SK-N-SH (cell line): ENCODE results near the gene CCDC188. TPM values are rescaled to one million over a fixed set of nuclear protein-coding genes. Genes with fewer than 3 reads are reported as not detected.

Experiments used
- CTCF ChIA-PET: fragments of 300-600, 350-600 bp; formaldehyde crosslinking; extraction: SDS; loops from one replicate; lab custom pipeline; 2021; lab: Yijun Ruan, JAX
- POLR2A ChIA-PET: fragments of 350-600 bp; sonication (Branson Sonifier 250); formaldehyde crosslinking; extraction: SDS; loops from one replicate; lab custom pipeline; 2020; ENCODE audit warnings: antibody characterized with exemption, inconsistent platforms; lab: Yijun Ruan, JAX
- DNase-seq: peaks from one replicate; pipeline ENCODE4 v3.0.0; 2012
- H2AFZ ChIP-seq: fragments of 200-600 bp; sonication (generic); 2 replicates; pipeline ENCODE4 v1.8.1; 2016; ENCODE audit warnings: antibody characterized with exemption, mild to moderate bottlenecking, low read depth
- H3F3A ChIP-seq: fragments of 200-600 bp; sonication (generic); replicated peaks from 2 replicates; pipeline ENCODE3; 2016; ENCODE audit warnings: antibody characterized with exemption, mild to moderate bottlenecking; ENCODE audit not compliant: insufficient read depth
- H3K27ac ChIP-seq, 2 experiments: fragments of 200-500 bp in 1 of 2; fragments of 200-600 bp in 1 of 2; sonication (Bioruptor generic) in 1 of 2; sonication (generic), shearing (Covaris generic) in 1 of 2; 2 replicates each; pipeline versions ENCODE4 v1.5.1 to v1.6.1; 2014 to 2016; ENCODE audit warnings: low read depth in 2 of 2, inconsistent platforms in 1 of 2, low read length in 1 of 2, mild to moderate bottlenecking in 1 of 2, mixed read lengths in 1 of 2
- H3K27me3 ChIP-seq: fragments of 200-600 bp; sonication (generic), shearing (Covaris generic); 2 replicates; pipeline ENCODE4 v1.6.1; 2016; ENCODE audit warnings: mixed run types; ENCODE audit not compliant: insufficient read depth
- H3K36me3 ChIP-seq, 2 experiments: fragments of 200-500 bp in 1 of 2; fragments of 200-600 bp in 1 of 2; sonication (Bioruptor generic) in 1 of 2; sonication (generic) in 1 of 2; replicated peaks in 1 of 2; 2 replicates each; pipeline versions ENCODE3 to v1.5.1; 2014 to 2016; ENCODE audit warnings: low read length in 1 of 2, mild to moderate bottlenecking in 1 of 2; ENCODE audit not compliant: insufficient read depth in 2 of 2, control insufficient read depth in 1 of 2
- H3K4me1 ChIP-seq, 2 experiments: fragments of 200-500 bp in 1 of 2; fragments of 200-600 bp in 1 of 2; sonication (Bioruptor generic) in 1 of 2; sonication (generic), shearing (Covaris generic) in 1 of 2; 2 replicates each; pipeline versions ENCODE4 v1.5.1 to v1.6.1; 2014 to 2016; ENCODE audit warnings: low read depth in 1 of 2, low read length in 1 of 2, mixed run types in 1 of 2; ENCODE audit not compliant: insufficient read depth in 2 of 2, control insufficient read depth in 1 of 2
- H3K4me2 ChIP-seq: fragments of 200-600 bp; sonication (generic), shearing (Covaris generic); 2 replicates; pipeline ENCODE4 v1.6.1; 2017; ENCODE audit warnings: mixed run types
- H3K4me3 ChIP-seq, 2 experiments: fragments of 200-500 bp in 1 of 2; fragments of 200-600 bp in 1 of 2; sonication (Bioruptor generic) in 1 of 2; sonication (generic), shearing (Covaris generic) in 1 of 2; 2 replicates each; pipeline versions ENCODE4 v1.5.1 to v1.8.1; 2014 to 2016; ENCODE audit warnings: low read depth in 2 of 2, inconsistent platforms in 1 of 2, low read length in 1 of 2, mild to moderate bottlenecking in 1 of 2, mixed read lengths in 1 of 2, moderate library complexity in 1 of 2
- H3K79me2 ChIP-seq: fragments of 200-600 bp; sonication (generic); 2 replicates; pipeline ENCODE4 v1.8.1; 2017; ENCODE audit warnings: mild to moderate bottlenecking; ENCODE audit not compliant: insufficient read depth
- H3K9ac ChIP-seq: fragments of 200-600 bp; sonication (generic); 2 replicates; pipeline ENCODE4 v1.6.1; 2017; ENCODE audit warnings: mixed run types
- H3K9me2 ChIP-seq: fragments of 200-600 bp; sonication (generic); 2 replicates; pipeline ENCODE4 v1.6.1; 2017; ENCODE audit warnings: mixed run types
- H3K9me3 ChIP-seq: fragments of 200-600 bp; sonication (generic); 2 replicates; pipeline ENCODE4 v1.6.1; 2017; ENCODE audit warnings: mixed run types, mild to moderate bottlenecking, moderate library complexity
- H4K20me1 ChIP-seq: fragments of 200-600 bp; sonication (generic); 2 replicates; pipeline ENCODE4 v1.6.1; 2017; ENCODE audit warnings: mild to moderate bottlenecking, mixed run types; ENCODE audit not compliant: insufficient read depth
- CHD2 ChIP-seq: fragments of 150-350 bp; IDR thresholded peaks from 2 replicates; pipeline ENCODE4 v1.6.1; 2018; ENCODE audit warnings: low read length; ENCODE audit not compliant: partially characterized antibody
- EP300 ChIP-seq, 2 experiments: IDR thresholded peaks; 2 replicates each; pipeline versions ENCODE4 v1.4.0 to v1.6.1; 2012; ENCODE audit warnings: borderline replicate concordance in 1 of 2, low read depth in 1 of 2, low read length in 1 of 2
- EZH2phosphoT487 ChIP-seq: fragments of 200-600 bp; sonication (generic); IDR thresholded peaks from 2 replicates; pipeline ENCODE4 v1.6.1; 2017; ENCODE audit warnings: low read depth, mixed run types, mild to moderate bottlenecking, antibody characterized with exemption, moderate library complexity, borderline replicate concordance
- FOXJ3 ChIP-seq: sonication (generic); formaldehyde crosslinking; IDR thresholded peaks from 2 replicates; pipeline ENCODE4 v1.5.1; 2020; ENCODE audit warnings: mild to moderate bottlenecking, missing genetic modification reagents
- FOXM1 ChIP-seq: IDR thresholded peaks from 2 replicates; pipeline ENCODE4 v1.4.0; 2012; ENCODE audit warnings: low read depth, mild to moderate bottlenecking
- GATA2 ChIP-seq: sonication (generic); formaldehyde crosslinking; IDR thresholded peaks from 2 replicates; pipeline ENCODE4 v1.5.0; 2020; ENCODE audit warnings: mild to moderate bottlenecking, missing genetic modification reagents
- JUND ChIP-seq: IDR thresholded peaks from 2 replicates; pipeline ENCODE4 v1.4.0; 2012
- MEF2A ChIP-seq: IDR thresholded peaks from 2 replicates; pipeline ENCODE4 v1.4.0; 2012; ENCODE audit warnings: low read depth, borderline replicate concordance
- MXI1 ChIP-seq: IDR thresholded peaks from 2 replicates; pipeline ENCODE4 v1.6.1; 2012; ENCODE audit warnings: mild to moderate bottlenecking, low read depth, low read length, improper control_type of control experiment
- NRF1 ChIP-seq: IDR thresholded peaks from 2 replicates; pipeline ENCODE4 v1.6.1; 2012; ENCODE audit warnings: low read depth, mild to moderate bottlenecking, low read length
- RCOR1 ChIP-seq: fragments of 150-350 bp; IDR thresholded peaks from 2 replicates; pipeline ENCODE4 v1.6.1; 2017; ENCODE audit warnings: antibody characterized with exemption, low read length
- RFX5 ChIP-seq: IDR thresholded peaks from 2 replicates; pipeline ENCODE4 v1.6.1; 2012; ENCODE audit warnings: mild to moderate bottlenecking, improper control_type of control experiment, low read length
- SMC3 ChIP-seq: IDR thresholded peaks from 2 replicates; pipeline ENCODE4 v1.6.1; 2012; ENCODE audit warnings: low read depth, low read length, improper control_type of control experiment
- TCF12 ChIP-seq: IDR thresholded peaks from 2 replicates; pipeline ENCODE4 v1.4.0; 2012
- TEAD4 ChIP-seq: IDR thresholded peaks from 2 replicates; pipeline ENCODE4 v1.4.0; 2012; ENCODE audit warnings: mild to moderate bottlenecking, borderline replicate concordance; ENCODE audit not compliant: insufficient read depth
- USF1 ChIP-seq: IDR thresholded peaks from 2 replicates; pipeline ENCODE4 v1.4.0; 2012; ENCODE audit warnings: low read depth, borderline replicate concordance
- USF2 ChIP-seq: fragments of 150-350 bp; IDR thresholded peaks from 2 replicates; pipeline ENCODE4 v1.6.1; 2017; ENCODE audit warnings: antibody characterized with exemption, low read length, low read depth, borderline replicate concordance
- YY1 ChIP-seq: IDR thresholded peaks from 2 replicates; pipeline ENCODE4 v1.4.0; 2012; ENCODE audit warnings: low read depth, mild to moderate bottlenecking
- ZBTB33 ChIP-seq: IDR thresholded peaks from 2 replicates; pipeline ENCODE4 v1.4.0; 2012; ENCODE audit warnings: low read depth, borderline replicate concordance
- WGBS: methylation state at CpG from one replicate; pipeline ENCODE4 v1.1.6; 2017; ENCODE audit warnings: low lambda C conversion rate; 5-methylcytosine and 5-hydroxymethylcytosine counted together
- polyA plus RNA-seq, 3 experiments: library from polyadenylated mRNA; depleted of rRNA; stranded (reverse); fragments of >200 nt; gene quantifications; 2 replicates each; pipeline ENCODE4 v1.2.3, GENCODE V29; 2012
- TF ChIP-seq, protein P1 (sequence below): IDR thresholded peaks from 2 replicates; pipeline ENCODE4 v1.6.1; 2012; ENCODE audit warnings: mild to moderate bottlenecking, low read depth, low read length, moderate library complexity

The CCDC188 gene
- polyA plus RNA-seq, 1 of the 3 experiments (the other 2 are of a cell fraction): 21.1 TPM

DNA sequence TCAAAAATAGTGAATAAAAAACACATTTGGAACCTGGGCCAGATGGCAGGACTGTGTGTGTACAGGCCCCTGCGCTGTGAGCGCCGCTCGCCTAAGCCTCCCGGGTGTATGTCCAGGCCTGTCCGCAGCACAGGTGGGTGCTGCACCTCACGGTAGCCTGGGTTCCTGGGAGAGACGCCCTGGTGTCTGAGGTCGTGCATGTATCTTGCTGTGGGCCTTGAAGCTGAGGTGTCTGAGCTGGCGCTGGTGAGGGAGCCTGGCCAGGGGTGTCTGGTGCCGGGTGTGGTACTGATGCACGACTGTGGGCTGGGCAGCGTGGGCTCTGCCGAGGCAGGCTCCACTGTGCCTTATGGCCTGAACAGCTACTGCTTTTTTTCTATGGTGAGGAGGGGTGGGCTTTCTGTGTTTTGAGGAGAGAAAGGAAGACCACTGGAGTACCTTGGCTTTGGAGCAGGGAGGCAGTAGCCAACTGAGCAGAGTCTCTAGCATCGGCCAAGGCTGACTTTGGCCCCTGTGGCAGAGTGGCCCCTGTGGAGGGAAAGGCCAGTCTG lies 23.5 kb downstream of the CCDC188 start:
- H3K9me3 ChIP-seq: no peaks in the 10 kb centered on the region
- DNase-seq: no peak
- H3K36me3 ChIP-seq: peaks cover 7 to 49% of the 10 kb centered on the region in 2 experiments
- TF ChIP-seq TCF12: no peak
- TF ChIP-seq, protein P1, sequence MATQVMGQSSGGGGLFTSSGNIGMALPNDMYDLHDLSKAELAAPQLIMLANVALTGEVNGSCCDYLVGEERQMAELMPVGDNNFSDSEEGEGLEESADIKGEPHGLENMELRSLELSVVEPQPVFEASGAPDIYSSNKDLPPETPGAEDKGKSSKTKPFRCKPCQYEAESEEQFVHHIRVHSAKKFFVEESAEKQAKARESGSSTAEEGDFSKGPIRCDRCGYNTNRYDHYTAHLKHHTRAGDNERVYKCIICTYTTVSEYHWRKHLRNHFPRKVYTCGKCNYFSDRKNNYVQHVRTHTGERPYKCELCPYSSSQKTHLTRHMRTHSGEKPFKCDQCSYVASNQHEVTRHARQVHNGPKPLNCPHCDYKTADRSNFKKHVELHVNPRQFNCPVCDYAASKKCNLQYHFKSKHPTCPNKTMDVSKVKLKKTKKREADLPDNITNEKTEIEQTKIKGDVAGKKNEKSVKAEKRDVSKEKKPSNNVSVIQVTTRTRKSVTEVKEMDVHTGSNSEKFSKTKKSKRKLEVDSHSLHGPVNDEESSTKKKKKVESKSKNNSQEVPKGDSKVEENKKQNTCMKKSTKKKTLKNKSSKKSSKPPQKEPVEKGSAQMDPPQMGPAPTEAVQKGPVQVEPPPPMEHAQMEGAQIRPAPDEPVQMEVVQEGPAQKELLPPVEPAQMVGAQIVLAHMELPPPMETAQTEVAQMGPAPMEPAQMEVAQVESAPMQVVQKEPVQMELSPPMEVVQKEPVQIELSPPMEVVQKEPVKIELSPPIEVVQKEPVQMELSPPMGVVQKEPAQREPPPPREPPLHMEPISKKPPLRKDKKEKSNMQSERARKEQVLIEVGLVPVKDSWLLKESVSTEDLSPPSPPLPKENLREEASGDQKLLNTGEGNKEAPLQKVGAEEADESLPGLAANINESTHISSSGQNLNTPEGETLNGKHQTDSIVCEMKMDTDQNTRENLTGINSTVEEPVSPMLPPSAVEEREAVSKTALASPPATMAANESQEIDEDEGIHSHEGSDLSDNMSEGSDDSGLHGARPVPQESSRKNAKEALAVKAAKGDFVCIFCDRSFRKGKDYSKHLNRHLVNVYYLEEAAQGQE: no peak
- no peak for TF ChIP-seq USF2
- TF ChIP-seq FOXM1: no peak
- no peak for TF ChIP-seq CHD2
- no peak for TF ChIP-seq SMC3
- no peak for TF ChIP-seq YY1
- no peak for TF ChIP-seq EP300 (IDR thresholded peaks at IDR 0.05; ENCODE audit: borderline replicate concordance in 1 of 2, low read depth in 1 of 2, low read length in 1 of 2)
- no peak for TF ChIP-seq NRF1
- TF ChIP-seq JUND: no peak
- no peak for TF ChIP-seq ZBTB33
- TF ChIP-seq EZH2phosphoT487: no peak
- TF ChIP-seq RFX5: no peak
- no peak for TF ChIP-seq MEF2A
- TF ChIP-seq USF1: no peak
- no peak for TF ChIP-seq GATA2 (CRISPR knock-in tag)
- TF ChIP-seq RCOR1: no peak
- no peak for TF ChIP-seq MXI1
- TF ChIP-seq FOXJ3 (CRISPR knock-in tag): no peak
- no peak for TF ChIP-seq TEAD4
- H3F3A ChIP-seq: peaks cover 18% of the 10 kb centered on the region
- peaks cover 4% of the 10 kb centered on the region; the same call in 1 of the 2 replicates for H4K20me1 ChIP-seq
- no peak overlapping the region for H3K4me2 ChIP-seq
- ChIA-PET POLR2A (interaction anchor here (1.5 kb wide), 1 partner anchor 14 kb away, joined by 5 read pairs; no protein-coding TSS in a partner anchor), CTCF (no interaction called here)
- H3K4me3 ChIP-seq: no peak overlapping the region
- WGBS: 96% methylated on average over 11 of the region's 15 CpGs
- peaks cover 22% of the 10 kb centered on the region for H3K79me2 ChIP-seq
- H2AFZ ChIP-seq: no peak overlapping the region
- H3K27me3 ChIP-seq: no peaks in the 10 kb centered on the region
- H3K9me2 ChIP-seq: no peaks in the 10 kb centered on the region
- H3K4me1 ChIP-seq: peaks cover 0 to 8% of the 10 kb centered on the region in 2 experiments; a peak in 1 of 4 replicates
- no peak overlapping the region for H3K9ac ChIP-seq
- H3K27ac ChIP-seq: no peak overlapping the region
